Heart left ventricle (tissue), 16 donors: ENCODE results near the gene ZNF500. TPM values are rescaled to one million over a fixed set of nuclear protein-coding genes. Genes with fewer than 3 reads are reported as not detected.

ENCODE experiments used
- ATAC-seq, 4 donors: fragments of 200-7000 bp; cut with Tn5 transposase; one replicate each; pipeline ENCODE4 v1.9.1; 2020 to 2022; ENCODE audit warnings: moderate library complexity in 4 of 4, mild to moderate bottlenecking in 3 of 4, moderate number of reproducible peaks in 1 of 4
- DNase-seq, 5 donors: peaks; one replicate each; pipeline ENCODE4 v3.0.0-alpha.2; 2020
- H3K27ac ChIP-seq, 12 donors: fragments of 200-600 bp; sonication (generic) in 4 of 12; one replicate each; pipeline versions ENCODE4 v1.5.0 to v1.8.0; 2016 to 2022; ENCODE audit warnings: mild to moderate bottlenecking in 2 of 12
- H3K27me3 ChIP-seq, 9 donors: fragments of 200-600 bp; sonication (generic) in 2 of 9; one replicate each; pipeline versions ENCODE4 v1.5.1 to v1.8.0; 2016 to 2022; ENCODE audit warnings: mild to moderate bottlenecking in 3 of 9
- H3K36me3 ChIP-seq, 9 donors: fragments of 200-600 bp; sonication (generic) in 2 of 9; one replicate each; pipeline versions ENCODE4 v1.5.0 to v1.8.0; 2018 to 2022; ENCODE audit warnings: mild to moderate bottlenecking in 2 of 9
- H3K4me1 ChIP-seq, 12 donors: fragments of 200-600 bp; sonication (generic) in 4 of 12; one replicate each; pipeline versions ENCODE4 v1.5.0 to v1.8.0; 2016 to 2022; ENCODE audit warnings: mild to moderate bottlenecking in 3 of 12
- H3K4me3 ChIP-seq, 12 donors: fragments of 200-600 bp; sonication (generic) in 4 of 12; one replicate each; pipeline versions ENCODE4 v1.5.0 to v1.8.0; 2017 to 2022; ENCODE audit warnings: mild to moderate bottlenecking in 9 of 12, moderate library complexity in 4 of 12
- H3K9me3 ChIP-seq, 12 donors: fragments of 200-600 bp; sonication (generic) in 4 of 12; one replicate each; pipeline versions ENCODE4 v1.5.0 to v1.8.0; 2016 to 2022; ENCODE audit warnings: mild to moderate bottlenecking in 1 of 12
- POLR2A ChIP-seq, 2 donors: fragments of 450-650 bp; IDR thresholded peaks; one replicate each; pipeline ENCODE4 v1.6.1; 2017; ENCODE audit warnings: antibody characterized with exemption in 2 of 2, mild to moderate bottlenecking in 2 of 2, moderate library complexity in 2 of 2
- WGBS, 4 donors: extraction: QIAGEN DNeasy Blood & Tissue Kit in 2 of 4; methylation state at CpG; one replicate each; pipeline versions ENCODE4 v1.1.5 to v1.1.7; 2013 to 2018; 5-methylcytosine and 5-hydroxymethylcytosine counted together
- intact Hi-C, 10 donors: fragments of 100-400 bp; cut with DNase I; formaldehyde crosslinking; loops; one replicate each; pipeline versions ENCODE4 v1.11.1 to v1.14.2; 2022
- polyA plus RNA-seq, 2 donors: library from polyadenylated mRNA; stranded (reverse); fragments of 200-250 nt; gene quantifications; one replicate each; pipeline ENCODE4 v1.2.3, GENCODE V29; 2013
- total RNA-seq, 9 donors: library from RNA; depleted of rRNA in 2 of 9; stranded (reverse); fragments of >200 nt in 2 of 9; fragmentation: NEBNext Ultra II Directional in 3 of 9; extraction: Animal tissue kit (Norgen Biotek cat#: 25700) in 3 of 9; gene quantifications; one replicate each; pipeline versions ENCODE4 v1.1.0 to v1.2.4, GENCODE V29; 2016 to 2023
- TF ChIP-seq, protein P1 (sequence below), 12 donors: fragments of 200-600 bp; sonication (generic) in 4 of 12; IDR thresholded peaks; one replicate each; pipeline versions ENCODE4 v1.5.0 to v1.8.0; 2018 to 2022; ENCODE audit warnings: antibody characterized with exemption in 12 of 12, mild to moderate bottlenecking in 5 of 12
- donor health status: ischemic (EF 13 %, LVEDD 7.1; RV severe dilation, severe dysfunction).
- donor health status: healthy with polysubstance abuse.
- donor health status: DM: no; HTN: yes; CAD: no.
- donor health status: DM: no; HTN: no; CAD: no.
- donor health status: ischemic (EF 25% LVEDD 6.9; RV normal size, moderate dysfunction).
- donor health status: ischemic (EF 25% LVEDD 5.7; RV mildly dilated, moderate dysfunction).
- donor health status: healthy.
- donor health status: DM: yes; HTN: yes; CAD: no.
- donor health status: ischemic (EF 35%, LVEDD 5.7; RV mildly dilated, moderate dysfunction).
- donor health status: nonischemic (EF 11% LVEDD 7.7; RV severe dilation, severe dysfunction).
- donor health status: DM: yes; HTN: yes; CAD: no.
- donor health status: PGD.
- donor health status: ischemic (EF 29% LVEDD 5.4; RV normal size, mild dysfunction).
- donor health status: nonischemic (EF 23%, LVEDD 6.1; RV moderate dilation, normal function).

The ZNF500 gene
- total and polyA plus RNA-seq, 11 donors, result 4.8 to 11.6 (median 6.5) TPM

DNA sequence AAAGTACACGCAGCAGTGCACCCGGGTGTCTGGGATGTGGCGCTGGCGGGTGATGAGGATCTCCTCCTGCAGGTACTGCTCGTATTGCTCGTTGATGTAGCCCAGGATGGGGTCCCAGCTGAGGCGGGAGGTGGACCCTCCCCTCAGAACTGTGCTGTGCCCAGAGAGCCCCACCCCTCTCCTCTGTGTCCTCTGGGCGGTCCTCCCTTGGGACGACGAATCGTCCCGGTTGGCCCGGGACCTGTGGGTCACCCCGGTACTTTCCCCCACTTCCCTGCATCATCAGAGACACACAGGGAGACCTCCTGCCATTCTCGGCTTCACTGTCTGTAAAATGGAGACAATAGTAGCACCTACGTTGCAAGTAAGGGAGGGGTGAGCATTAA lies 17.0 kb upstream of the ZNF500 start:
- H3K36me3 ChIP-seq, result no peaks in the 10 kb centered on the region
- H3K4me1 ChIP-seq, result no peaks in the 10 kb centered on the region
- no peaks in the 10 kb centered on the region for H3K9me3 ChIP-seq
- TF ChIP-seq, protein P1, sequence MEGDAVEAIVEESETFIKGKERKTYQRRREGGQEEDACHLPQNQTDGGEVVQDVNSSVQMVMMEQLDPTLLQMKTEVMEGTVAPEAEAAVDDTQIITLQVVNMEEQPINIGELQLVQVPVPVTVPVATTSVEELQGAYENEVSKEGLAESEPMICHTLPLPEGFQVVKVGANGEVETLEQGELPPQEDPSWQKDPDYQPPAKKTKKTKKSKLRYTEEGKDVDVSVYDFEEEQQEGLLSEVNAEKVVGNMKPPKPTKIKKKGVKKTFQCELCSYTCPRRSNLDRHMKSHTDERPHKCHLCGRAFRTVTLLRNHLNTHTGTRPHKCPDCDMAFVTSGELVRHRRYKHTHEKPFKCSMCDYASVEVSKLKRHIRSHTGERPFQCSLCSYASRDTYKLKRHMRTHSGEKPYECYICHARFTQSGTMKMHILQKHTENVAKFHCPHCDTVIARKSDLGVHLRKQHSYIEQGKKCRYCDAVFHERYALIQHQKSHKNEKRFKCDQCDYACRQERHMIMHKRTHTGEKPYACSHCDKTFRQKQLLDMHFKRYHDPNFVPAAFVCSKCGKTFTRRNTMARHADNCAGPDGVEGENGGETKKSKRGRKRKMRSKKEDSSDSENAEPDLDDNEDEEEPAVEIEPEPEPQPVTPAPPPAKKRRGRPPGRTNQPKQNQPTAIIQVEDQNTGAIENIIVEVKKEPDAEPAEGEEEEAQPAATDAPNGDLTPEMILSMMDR (IDR thresholded peaks at IDR 0.05), result no peak
- no peak for TF ChIP-seq POLR2A (IDR thresholded peaks at IDR 0.05)
- no peak overlapping the region for H3K4me3 ChIP-seq
- intact Hi-C loops, result no loop called here
- DNase-seq (no peak), ATAC-seq (no peak)
- H3K27ac ChIP-seq, result no peak overlapping the region
- no peaks in the 10 kb centered on the region for H3K27me3 ChIP-seq
- WGBS, 4 donors, result 66 to 79% (median 75%) methylated on average over 11 to 16 of the region's 16 CpGs

DNA sequence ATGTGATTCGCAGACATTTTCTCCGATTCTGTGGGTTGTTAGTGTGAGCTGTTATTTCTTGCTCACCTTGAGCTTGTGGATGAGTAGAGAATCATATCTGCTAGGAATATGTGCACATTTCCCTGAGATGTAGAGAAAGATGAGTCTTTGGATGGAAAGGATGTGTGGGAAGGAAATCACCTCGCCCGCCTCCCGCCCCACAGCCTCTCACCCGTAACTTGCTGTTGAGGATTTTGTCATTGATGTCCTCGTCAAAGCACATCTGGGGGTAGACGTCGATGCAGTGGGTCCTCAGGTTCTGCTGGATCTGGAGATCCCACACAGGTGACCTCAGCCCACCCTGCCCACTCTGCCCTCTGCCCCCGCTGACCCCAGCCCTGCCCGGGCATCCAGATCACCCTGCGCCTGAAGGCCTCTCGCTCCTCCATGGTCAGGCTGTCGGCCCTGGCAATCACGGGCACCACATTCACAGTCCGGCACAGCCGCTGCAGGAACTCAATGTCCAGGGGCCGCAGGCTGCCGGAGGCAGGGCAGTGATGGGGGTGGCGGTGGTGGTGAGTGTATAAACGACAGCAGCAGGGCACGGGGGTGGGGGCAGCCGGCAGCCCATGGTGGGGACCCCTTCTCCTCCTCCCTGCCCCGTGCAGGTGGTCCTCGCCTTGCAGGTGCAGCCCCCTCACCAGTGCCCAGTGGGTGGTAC lies 16.4 kb upstream of the ZNF500 start:
- H3K4me3 ChIP-seq, result no peak overlapping the region
- TF ChIP-seq, protein P1 (IDR thresholded peaks at IDR 0.05), result no peak
- TF ChIP-seq POLR2A (IDR thresholded peaks at IDR 0.05), result no peak
- no peaks in the 10 kb centered on the region for H3K27me3 ChIP-seq
- WGBS, 4 donors, result 76 to 89% (median 87%) methylated on average over 20 to 25 of the region's 25 CpGs
- H3K27ac ChIP-seq, result no peak overlapping the region
- DNase-seq (no peak), ATAC-seq (no peak)
- intact Hi-C loops, result no loop called here
- H3K36me3 ChIP-seq, result no peaks in the 10 kb centered on the region
- H3K4me1 ChIP-seq, result no peaks in the 10 kb centered on the region
- no peaks in the 10 kb centered on the region for H3K9me3 ChIP-seq

DNA sequence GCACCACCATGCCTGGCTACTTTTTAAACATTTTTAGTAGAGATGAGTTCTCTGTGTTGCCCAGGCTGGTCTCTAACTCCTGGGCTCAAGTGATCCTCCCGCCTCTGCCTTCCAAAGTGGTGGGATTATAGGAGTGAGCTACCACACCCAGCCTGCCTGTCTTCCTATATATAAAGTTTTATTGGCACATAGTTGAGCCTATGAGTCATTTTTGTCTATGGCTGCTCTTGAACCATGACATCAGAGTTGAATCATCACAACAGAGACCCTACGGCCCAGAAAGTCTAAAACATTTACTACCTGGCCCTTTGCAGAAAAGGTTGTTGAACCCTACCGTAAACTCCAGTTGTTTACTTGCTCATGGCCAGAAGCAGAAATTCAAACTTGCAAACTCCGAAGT lies 13.3 kb upstream of the ZNF500 start:
- Histone ChIP-seq H3K4me3 (no peak overlapping the region), H3K9me3 (no peaks in the 10 kb centered on the region), H3K27me3 (no peaks in the 10 kb centered on the region), H3K27ac (no peak overlapping the region), H3K4me1 (no peaks in the 10 kb centered on the region), H3K36me3 (no peaks in the 10 kb centered on the region)
- TF ChIP-seq, protein P1 (IDR thresholded peaks at IDR 0.05), result no peak
- no peak for TF ChIP-seq POLR2A (IDR thresholded peaks at IDR 0.05)
- 84 to 92% (median 88%) methylated on average over 4 of the region's 4 CpGs for WGBS, 4 donors
- ATAC-seq (no peak), DNase-seq (no peak)
- intact Hi-C loops, result no loop called here

DNA sequence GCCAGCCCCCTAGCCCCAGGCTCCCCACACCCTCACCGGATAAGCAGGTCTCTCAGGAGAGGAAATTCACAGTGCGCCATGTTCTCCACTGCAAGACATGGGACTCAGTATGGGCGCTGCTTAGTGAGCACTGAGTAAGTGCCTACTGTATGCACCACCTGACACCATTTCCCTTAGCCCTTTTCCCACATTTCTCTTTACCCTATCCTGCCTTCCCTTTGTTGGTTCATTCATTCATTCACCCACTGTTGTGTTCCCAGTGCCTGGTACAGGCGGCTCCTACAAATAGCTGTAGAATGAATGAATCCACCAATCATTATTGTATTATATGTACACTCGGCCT lies 11.1 kb upstream of the ZNF500 start:
- no peak overlapping the region for H3K27ac ChIP-seq
- no peaks in the 10 kb centered on the region for H3K27me3 ChIP-seq
- DNase-seq (no peak), ATAC-seq (no peak)
- intact Hi-C loops, result no loop called here
- H3K9me3 ChIP-seq, result no peaks in the 10 kb centered on the region
- H3K4me3 ChIP-seq, result no peak overlapping the region
- 86 to 90% (median 89%) methylated on average over 4 to 5 of the region's 5 CpGs for WGBS, 4 donors
- TF ChIP-seq POLR2A (IDR thresholded peaks at IDR 0.05), result no peak
- TF ChIP-seq, protein P1 (IDR thresholded peaks at IDR 0.05), result no peak
- H3K36me3 ChIP-seq, result no peaks in the 10 kb centered on the region
- no peaks in the 10 kb centered on the region for H3K4me1 ChIP-seq
